ENCODE data around the gene PPP1R26.
"Not testable (repeated sequence)": the region's sequence is repeated elsewhere in the genome, so short reads cannot be mapped to it uniquely, and the experiment has no call there.

The PPP1R26 gene

GRCh38 chr9:135508211-135508820 is 28.7 kb downstream of the PPP1R26 start:
- DNase-seq (ENCODE audit: low read depth), result no peak
- TF ChIP-seq, protein P1, sequence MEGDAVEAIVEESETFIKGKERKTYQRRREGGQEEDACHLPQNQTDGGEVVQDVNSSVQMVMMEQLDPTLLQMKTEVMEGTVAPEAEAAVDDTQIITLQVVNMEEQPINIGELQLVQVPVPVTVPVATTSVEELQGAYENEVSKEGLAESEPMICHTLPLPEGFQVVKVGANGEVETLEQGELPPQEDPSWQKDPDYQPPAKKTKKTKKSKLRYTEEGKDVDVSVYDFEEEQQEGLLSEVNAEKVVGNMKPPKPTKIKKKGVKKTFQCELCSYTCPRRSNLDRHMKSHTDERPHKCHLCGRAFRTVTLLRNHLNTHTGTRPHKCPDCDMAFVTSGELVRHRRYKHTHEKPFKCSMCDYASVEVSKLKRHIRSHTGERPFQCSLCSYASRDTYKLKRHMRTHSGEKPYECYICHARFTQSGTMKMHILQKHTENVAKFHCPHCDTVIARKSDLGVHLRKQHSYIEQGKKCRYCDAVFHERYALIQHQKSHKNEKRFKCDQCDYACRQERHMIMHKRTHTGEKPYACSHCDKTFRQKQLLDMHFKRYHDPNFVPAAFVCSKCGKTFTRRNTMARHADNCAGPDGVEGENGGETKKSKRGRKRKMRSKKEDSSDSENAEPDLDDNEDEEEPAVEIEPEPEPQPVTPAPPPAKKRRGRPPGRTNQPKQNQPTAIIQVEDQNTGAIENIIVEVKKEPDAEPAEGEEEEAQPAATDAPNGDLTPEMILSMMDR (conservative IDR thresholded peaks at IDR 0.05; ENCODE audit: control insufficient read depth, insufficient read depth, low read depth, low read length), result no peak

GRCh38 chr9:135509458-135509857 is 29.9 kb downstream of the PPP1R26 start:
- TF ChIP-seq, protein P1 (conservative IDR thresholded peaks at IDR 0.05; ENCODE audit: control insufficient read depth, insufficient read depth, low read depth, low read length), result no peak
- DNase-seq (ENCODE audit: low read depth), result no peak
- H3K4me3 ChIP-seq (ENCODE audit: control insufficient read depth, low read depth, low read length), result no peak overlapping the region

More at GRCh38 chr9:135508211-135508820, 28.7 kb downstream of the PPP1R26 start:
- no peak overlapping the region for H3K4me3 ChIP-seq (ENCODE audit: control insufficient read depth, low read depth, low read length)

DNA sequence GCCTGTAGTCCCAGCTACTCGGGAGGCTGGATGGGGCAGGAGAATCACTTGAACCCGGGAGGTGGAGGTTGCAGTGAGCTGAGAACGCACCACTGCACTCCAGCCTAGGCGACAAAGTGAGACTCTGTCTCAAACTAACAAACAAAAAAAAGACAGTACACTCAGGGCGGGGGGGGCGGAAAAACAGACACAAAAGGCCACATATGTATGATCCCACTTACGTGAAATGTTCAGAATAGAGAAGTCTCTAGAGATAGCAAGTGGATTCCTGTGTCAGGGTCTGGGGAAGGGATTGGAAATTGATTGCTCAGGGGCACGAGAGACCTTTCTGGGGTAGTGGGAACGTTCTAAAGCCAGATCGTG is 32.6 kb downstream of the PPP1R26 start:
- TF ChIP-seq, protein P1 (conservative IDR thresholded peaks at IDR 0.05; ENCODE audit: control insufficient read depth, insufficient read depth, low read depth, low read length), result no peak
- H3K4me3 ChIP-seq (ENCODE audit: control insufficient read depth, low read depth, low read length), result no peak overlapping the region
- DNase-seq (ENCODE audit: low read depth), result no peak

DNA sequence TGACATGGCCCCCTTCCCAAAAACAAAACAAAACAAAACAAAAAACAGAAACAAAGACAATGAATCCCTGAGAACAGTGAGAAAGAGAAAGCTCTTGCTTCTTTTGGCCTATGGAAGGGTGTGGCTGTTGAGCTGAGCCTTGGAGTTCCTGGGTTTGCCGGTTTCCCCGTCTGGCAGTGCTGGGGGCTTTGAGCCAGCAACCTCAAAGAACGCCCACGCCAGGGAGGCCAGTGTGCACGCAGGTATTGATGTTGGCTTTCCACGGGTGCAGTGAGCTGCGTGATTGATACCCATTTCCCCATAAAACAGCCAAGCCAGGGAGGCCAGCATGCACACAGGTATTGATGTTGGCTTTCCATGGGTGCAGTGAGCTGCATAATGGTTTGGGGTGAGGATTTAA is 33.3 kb downstream of the PPP1R26 start:
- no peak overlapping the region for H3K4me3 ChIP-seq (ENCODE audit: control insufficient read depth, low read depth, low read length)
- DNase-seq (ENCODE audit: low read depth), result no peak
- TF ChIP-seq, protein P1 (conservative IDR thresholded peaks at IDR 0.05; ENCODE audit: control insufficient read depth, insufficient read depth, low read depth, low read length), result no peak

- no peak overlapping the region for H3K4me3 ChIP-seq (ENCODE audit: control insufficient read depth, low read depth, low read length)
- TF ChIP-seq, protein P1 (conservative IDR thresholded peaks at IDR 0.05; ENCODE audit: control insufficient read depth, insufficient read depth, low read depth, low read length), result no peak
- no peak for DNase-seq (ENCODE audit: low read depth)
Observed at GRCh38 chr9:135513351-135513846, 33.8 kb downstream of the PPP1R26 start.

DNA sequence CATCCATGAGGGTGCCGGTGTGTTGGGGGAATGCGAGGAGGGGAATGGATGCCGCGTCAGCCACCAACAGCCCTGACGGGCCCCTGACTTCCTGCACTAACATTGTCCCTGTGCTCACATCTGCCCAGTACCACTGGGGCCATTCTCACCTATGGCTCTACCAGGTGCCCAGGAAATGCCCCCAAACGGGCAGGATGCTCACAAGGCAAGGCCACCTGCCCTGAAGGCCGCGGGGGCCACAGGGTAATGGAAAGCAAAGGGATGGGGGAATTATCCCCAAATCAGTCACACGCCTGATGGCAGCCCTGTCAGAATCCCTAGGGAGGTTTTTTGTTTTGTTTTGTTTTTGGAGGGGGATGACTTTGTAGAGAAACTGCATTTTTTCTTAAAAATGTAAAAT is 34.3 kb downstream of the PPP1R26 start:
- not testable (repeated sequence) for DNase-seq (ENCODE audit: low read depth)

DNA sequence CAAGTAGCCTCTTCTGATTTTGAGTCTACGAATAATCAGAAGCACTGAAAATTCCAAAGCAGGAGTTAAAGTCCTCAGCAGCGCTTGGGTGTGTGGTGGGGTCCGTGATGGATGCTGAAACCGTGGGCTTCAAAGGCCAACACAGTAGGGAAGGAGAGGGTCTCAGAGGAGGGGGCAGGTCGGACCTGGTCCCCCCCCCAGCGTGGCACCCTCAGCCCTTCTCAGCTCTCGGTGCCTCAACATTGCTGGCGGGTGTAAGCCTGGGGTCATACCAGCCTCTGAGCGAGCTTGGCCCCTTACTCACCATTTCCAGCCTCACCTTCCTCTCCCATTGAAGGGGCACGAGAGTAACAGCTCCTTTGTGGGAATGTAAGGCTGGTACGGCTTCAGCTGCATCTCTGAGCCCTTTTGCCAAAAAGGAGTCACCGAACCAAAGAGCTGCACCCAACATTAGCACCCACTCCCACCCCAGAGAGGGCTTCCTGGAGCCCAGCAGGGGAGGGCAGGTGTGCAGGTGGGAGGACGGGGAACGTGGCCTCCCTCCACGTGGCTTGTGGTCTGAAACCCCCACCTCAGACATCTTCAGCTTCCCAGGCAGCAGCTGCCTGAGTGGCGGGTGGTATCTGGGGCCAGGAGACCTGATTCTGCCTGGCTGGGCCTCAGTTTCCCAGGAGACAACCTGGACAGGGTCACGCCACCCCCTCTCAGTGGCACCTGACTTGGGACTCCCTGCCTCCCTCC is 34.9 kb downstream of the PPP1R26 start:
- no peak overlapping the region for H3K4me3 ChIP-seq (ENCODE audit: control insufficient read depth, low read depth, low read length)
- no peak for DNase-seq (ENCODE audit: low read depth)
- TF ChIP-seq, protein P1 (conservative IDR thresholded peaks at IDR 0.05; ENCODE audit: control insufficient read depth, insufficient read depth, low read depth, low read length), result no peak

More for the DNA sequence above, 34.3 kb downstream of the PPP1R26 start:
- not testable (repeated sequence) for H3K4me3 ChIP-seq (ENCODE audit: control insufficient read depth, low read depth, low read length)
